T-cell (primary cell): Measurements from ENCODE around the gene ZNF423. TPM values are rescaled to one million over a fixed set of nuclear protein-coding genes. Genes with fewer than 3 reads are reported as not detected.

ENCODE experiments used
- ATAC-seq, 4 experiments: fragments of 200-7000 bp in 3 of 4; fragments of 150-1000 bp in 1 of 4; cut with Tn5 transposase; replicated peaks in 1 of 4; 1 replicate in 3 of 4; 2 replicates in 1 of 4; pipeline ENCODE4 v1.10.0; 2021; ENCODE audit warnings: moderate library complexity in 3 of 4, mild to moderate bottlenecking in 2 of 4, moderate number of reproducible peaks in 1 of 4
- CTCF ChIA-PET, 2 donors: fragments of 300-600 bp; sonication (Branson Sonifier 250); formaldehyde crosslinking; loops; one replicate each; lab custom pipeline; 2022; ENCODE audit warnings: antibody characterized with exemption in 2 of 2; lab: Charles Lee
- POLR2A ChIA-PET, 2 donors: fragments of 300-600 bp; sonication (Branson Sonifier 250); formaldehyde crosslinking; loops; one replicate each; lab custom pipeline; 2022; ENCODE audit warnings: antibody characterized with exemption in 2 of 2; lab: Charles Lee
- DNase-seq, 35 experiments: peaks; one replicate each; pipeline versions ENCODE4 v3.0.0 to v3.0.0-alpha.2; 2013 to 2023
- H3K27ac ChIP-seq: one replicate; pipeline ENCODE4 v1.5.1; 2013; ENCODE audit warnings: low read length
- H3K27me3 ChIP-seq, 2 experiments: replicated peaks in 1 of 2; 1 replicate in 1 of 2; 2 replicates in 1 of 2; pipeline versions ENCODE4 v1.6.1 to v1.7.0; 2013; ENCODE audit warnings: low read length in 1 of 2, mixed read lengths in 1 of 2; ENCODE audit not compliant: control insufficient read depth in 2 of 2, insufficient read depth in 2 of 2; ENCODE audit errors: extremely low read depth in 1 of 2
- H3K36me3 ChIP-seq, 2 donors: 1 replicate in 1 of 2; 2 replicates in 1 of 2; pipeline versions ENCODE4 v1.6.1 to v1.7.0; 2013; ENCODE audit warnings: low read length in 1 of 2; ENCODE audit not compliant: control insufficient read depth in 2 of 2, insufficient read depth in 1 of 2; ENCODE audit errors: extremely low read depth in 1 of 2
- H3K4me1 ChIP-seq, 2 experiments: 1 replicate in 1 of 2; 2 replicates in 1 of 2; pipeline versions ENCODE4 v1.6.1 to v1.7.0; 2013; ENCODE audit warnings: low read length in 2 of 2, mixed read lengths in 1 of 2; ENCODE audit not compliant: insufficient read depth in 2 of 2, control insufficient read depth in 1 of 2; ENCODE audit errors: extremely low read depth in 1 of 2
- H3K4me3 ChIP-seq, 2 donors: 1 replicate in 1 of 2; 2 replicates in 1 of 2; pipeline versions ENCODE4 v1.5.1 to v1.7.0; 2013; ENCODE audit warnings: mild to moderate bottlenecking in 2 of 2, low read length in 1 of 2, moderate library complexity in 1 of 2; ENCODE audit not compliant: control insufficient read depth in 1 of 2; ENCODE audit errors: extremely low read depth in 1 of 2
- H3K9me3 ChIP-seq: 2 replicates; pipeline ENCODE4 v1.7.0; 2013
- H3K27ac Mint-ChIP-seq, 2 donors: one replicate each; pipeline ENCODE4 v1.8.0; 2020 to 2021; ENCODE audit warnings: mild to moderate bottlenecking in 2 of 2, mixed read lengths in 2 of 2
- H3K27me3 Mint-ChIP-seq, 2 donors: one replicate each; pipeline ENCODE4 v1.8.0; 2021 to 2022; ENCODE audit warnings: mixed read lengths in 2 of 2
- H3K36me3 Mint-ChIP-seq: one replicate; pipeline ENCODE4 v1.8.0; 2021; ENCODE audit warnings: mixed read lengths
- H3K4me1 Mint-ChIP-seq, 3 donors: one replicate each; pipeline ENCODE4 v1.8.0; 2020 to 2022; ENCODE audit warnings: mixed read lengths in 3 of 3, mild to moderate bottlenecking in 1 of 3
- H3K4me3 Mint-ChIP-seq, 3 donors: one replicate each; pipeline ENCODE4 v1.8.0; 2020 to 2022; ENCODE audit warnings: mild to moderate bottlenecking in 3 of 3, mixed read lengths in 3 of 3, moderate library complexity in 3 of 3
- H3K9me3 Mint-ChIP-seq, 3 donors: one replicate each; pipeline ENCODE4 v1.8.0; 2020 to 2022; ENCODE audit warnings: mixed read lengths in 3 of 3
- WGBS: methylation state at CpG from one replicate; pipeline ENCODE4 v1.1.5; 2013; ENCODE audit warnings: missing lambda C conversion rate; ENCODE audit not compliant: insufficient coverage; 5-methylcytosine and 5-hydroxymethylcytosine counted together
- total RNA-seq, 35 experiments: library from RNA in 6 of 35; stranded (reverse) in 6 of 35; fragments of 120-200 nt in 1 of 35; gene quantifications; one replicate each; pipeline versions ENCODE4 v1.2.1 to v1.2.4 and lab custom pipeline; 2013 to 2026

Gene ZNF423
- total RNA-seq, 5 donors from 2014 or later (not counting 1 experiment from before 2014, with no cell fraction given), result 0.07 to 0.12 TPM; not detected in 3

DNA sequence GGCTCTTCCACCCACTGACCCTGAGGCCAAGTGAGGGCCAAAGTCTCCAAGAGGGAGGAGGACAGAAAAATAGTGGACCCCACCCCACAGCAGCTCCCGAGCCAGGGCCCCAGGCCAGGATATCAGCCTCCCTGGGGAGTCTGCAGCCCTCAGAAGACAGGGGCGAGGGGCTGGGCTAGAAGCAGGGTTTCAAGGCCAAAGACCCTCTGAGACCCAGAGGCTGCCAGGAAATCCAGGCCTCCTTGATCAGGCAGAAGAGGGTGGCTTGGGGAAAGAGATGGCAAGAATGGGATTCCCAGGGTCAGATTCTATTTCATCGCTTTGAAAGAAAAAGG lies 156.1 kb downstream of the ZNF423 start:
- no peak overlapping the region for H3K27ac Mint-ChIP-seq
- ATAC-seq, result no peak
- H3K4me3 Mint-ChIP-seq, result no peak overlapping the region
- DNase-seq, result no peak
- CTCF ChIA-PET, result no interaction called here
- 33% methylated on average over 1 of the region's 3 CpGs for WGBS
- no peaks in the 10 kb centered on the region for H3K36me3 Mint-ChIP-seq
- H3K9me3 ChIP-seq, result no peaks in the 10 kb centered on the region
- no peaks in the 10 kb centered on the region for H3K9me3 Mint-ChIP-seq
- no peaks in the 10 kb centered on the region for H3K4me1 Mint-ChIP-seq
- no peaks in the 10 kb centered on the region for H3K36me3 ChIP-seq
- no peak overlapping the region for H3K27ac ChIP-seq
- H3K27me3 ChIP-seq, result peaks cover 0 to 20% of the 10 kb centered on the region in 2 experiments
- H3K4me3 ChIP-seq, result no peak overlapping the region
- H3K4me1 ChIP-seq, result no peaks in the 10 kb centered on the region
- H3K27me3 Mint-ChIP-seq, result peaks cover 19 to 25% of the 10 kb centered on the region in 2 donors
- POLR2A ChIA-PET, result no interaction called here

DNA sequence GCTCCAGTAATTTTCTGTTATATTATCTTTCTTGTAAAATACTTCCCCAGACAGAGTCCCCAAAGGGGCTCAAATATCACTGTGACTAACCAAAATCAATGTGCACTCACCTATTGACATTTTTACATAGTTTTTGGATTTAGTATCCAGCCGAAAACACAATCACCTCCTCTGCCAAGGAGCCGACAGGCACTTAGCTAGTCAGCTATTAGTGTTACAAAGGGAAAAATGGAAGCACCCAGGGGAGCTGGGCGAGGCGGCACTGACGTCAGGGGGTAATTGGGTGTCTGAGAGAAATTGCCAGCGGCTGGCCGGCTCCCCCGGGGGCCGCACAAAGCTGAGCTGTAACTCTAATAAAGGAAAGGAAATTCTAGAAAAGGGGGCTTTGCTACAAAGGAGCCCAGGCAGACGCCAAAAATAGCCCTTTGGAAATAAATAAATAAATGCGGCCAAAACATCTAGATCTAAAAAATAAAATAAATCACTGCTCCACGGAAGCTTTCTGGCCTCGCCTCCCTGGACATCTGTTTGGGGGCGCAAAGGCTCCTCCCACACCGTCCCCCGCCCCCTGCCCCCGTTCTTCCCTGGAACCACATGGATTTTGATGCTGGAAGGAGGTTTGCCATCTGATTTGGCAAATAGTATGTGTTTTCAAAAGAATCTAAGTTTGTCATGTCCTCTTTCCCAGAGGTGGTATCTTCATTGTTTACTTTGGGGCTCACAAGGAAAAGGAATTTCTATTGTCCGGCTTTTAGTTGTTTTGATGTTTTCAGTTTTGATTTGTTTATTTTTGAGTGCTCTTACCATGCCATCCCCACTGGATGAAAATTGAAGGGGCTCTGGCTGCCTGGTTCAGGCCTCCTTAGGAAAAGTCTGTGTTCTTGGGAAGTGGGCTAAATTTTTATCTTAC lies 156.7 kb downstream of the ZNF423 start:
- DNase-seq, result no peak
- no peaks in the 10 kb centered on the region for H3K9me3 Mint-ChIP-seq
- CTCF ChIA-PET, result no interaction called here
- Histone ChIP-seq H3K4me3 (no peak overlapping the region), H3K4me1 (no peaks in the 10 kb centered on the region), H3K9me3 (no peaks in the 10 kb centered on the region), H3K27ac (no peak overlapping the region), H3K27me3 (peaks cover 0 to 20% of the 10 kb centered on the region in 2 experiments), H3K36me3 (no peaks in the 10 kb centered on the region)
- no peak for ATAC-seq
- POLR2A ChIA-PET, result no interaction called here
- H3K27ac Mint-ChIP-seq, result no peak overlapping the region
- WGBS, result 87% methylated on average over 6 of the region's 18 CpGs
- H3K36me3 Mint-ChIP-seq, result no peaks in the 10 kb centered on the region
- H3K4me3 Mint-ChIP-seq, result no peak overlapping the region
- peaks cover 19 to 25% of the 10 kb centered on the region in 2 donors for H3K27me3 Mint-ChIP-seq
- H3K4me1 Mint-ChIP-seq, result no peaks in the 10 kb centered on the region

DNA sequence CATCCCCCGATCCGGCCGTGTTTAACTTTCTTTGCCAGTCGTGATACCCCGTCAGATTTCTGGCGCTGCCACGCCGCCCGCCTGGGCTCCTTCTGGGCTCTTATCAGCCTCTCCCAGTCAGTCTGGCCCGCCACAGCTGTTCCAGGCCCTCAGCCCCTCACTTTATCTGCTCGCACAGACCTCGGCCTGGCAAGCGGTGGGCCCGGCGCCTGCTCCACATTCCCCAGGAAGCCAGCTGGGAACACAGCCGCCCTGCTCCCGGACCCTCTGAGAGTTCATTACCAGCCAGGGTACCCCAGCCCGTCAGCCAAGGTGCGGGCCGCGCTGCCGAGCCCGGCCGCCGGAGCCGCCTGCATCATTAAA lies 157.5 kb downstream of the ZNF423 start:
- Histone ChIP-seq H3K27ac (no peak overlapping the region), H3K4me1 (no peaks in the 10 kb centered on the region), H3K9me3 (no peaks in the 10 kb centered on the region), H3K36me3 (no peaks in the 10 kb centered on the region), H3K27me3 (peaks cover 0 to 20% of the 10 kb centered on the region in 2 experiments), H3K4me3 (no peak overlapping the region)
- H3K4me3 Mint-ChIP-seq, result no peak overlapping the region
- no peaks in the 10 kb centered on the region for H3K36me3 Mint-ChIP-seq
- no peaks in the 10 kb centered on the region for H3K9me3 Mint-ChIP-seq
- H3K4me1 Mint-ChIP-seq, result no peaks in the 10 kb centered on the region
- ChIA-PET POLR2A (no interaction called here), CTCF (no interaction called here)
- no peak for ATAC-seq
- peaks cover 19 to 25% of the 10 kb centered on the region in 2 donors for H3K27me3 Mint-ChIP-seq
- WGBS, result 47% methylated on average over 20 of the region's 26 CpGs
- no peak overlapping the region for H3K27ac Mint-ChIP-seq
- no peak for DNase-seq

DNA sequence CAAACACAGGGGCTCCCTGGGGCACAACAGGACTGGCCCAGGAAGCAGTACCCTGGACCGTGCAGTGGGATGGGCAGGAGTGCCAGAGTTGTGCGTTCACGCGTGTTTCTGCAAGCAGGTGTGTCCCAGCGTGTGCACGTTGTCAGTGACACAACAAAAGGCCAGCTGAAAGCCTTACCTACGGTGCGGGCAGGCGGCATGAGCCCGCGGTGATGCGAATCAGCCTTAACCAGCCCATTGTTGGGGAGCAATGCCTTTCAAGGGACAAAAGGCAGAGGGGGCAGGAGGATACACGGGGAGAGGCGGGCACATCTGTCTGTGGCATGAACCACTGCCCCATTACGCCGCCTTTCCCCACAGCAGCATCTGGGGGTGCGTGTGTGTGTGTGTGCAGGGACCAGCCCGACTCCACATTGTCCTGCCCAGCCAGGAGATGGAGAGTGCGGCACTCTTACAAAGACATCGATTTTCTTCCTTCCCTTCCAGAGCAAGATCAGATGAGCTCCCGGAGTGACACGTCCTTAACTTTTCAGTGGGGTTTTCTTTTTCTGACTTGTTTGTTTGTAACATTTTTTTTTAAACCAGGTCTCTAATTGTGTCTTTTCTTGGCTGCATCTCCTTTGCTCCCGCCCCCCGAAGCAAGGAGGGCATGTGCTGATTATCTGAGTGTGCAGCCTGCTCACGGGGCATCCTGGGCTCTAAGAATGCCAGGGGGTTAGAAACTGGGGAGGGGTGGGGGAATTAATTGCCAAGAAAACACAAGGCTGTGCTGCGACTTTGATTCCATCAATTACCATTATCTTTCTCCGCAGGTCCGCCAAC lies 158.1 kb downstream of the ZNF423 start:
- no peak overlapping the region for H3K4me3 Mint-ChIP-seq
- no peaks in the 10 kb centered on the region for H3K4me1 ChIP-seq
- no peaks in the 10 kb centered on the region for H3K4me1 Mint-ChIP-seq
- no peak overlapping the region for H3K27ac Mint-ChIP-seq
- H3K36me3 Mint-ChIP-seq, result no peaks in the 10 kb centered on the region
- H3K27me3 Mint-ChIP-seq, result peaks cover 19 to 25% of the 10 kb centered on the region in 2 donors
- ATAC-seq, result no peak
- no peak for DNase-seq
- H3K9me3 Mint-ChIP-seq, result no peaks in the 10 kb centered on the region
- ChIA-PET POLR2A (no interaction called here), CTCF (no interaction called here)
- no peak overlapping the region for H3K27ac ChIP-seq
- WGBS, result 85% methylated on average over 13 of the region's 28 CpGs
- peaks cover 0 to 20% of the 10 kb centered on the region in 2 experiments for H3K27me3 ChIP-seq
- no peaks in the 10 kb centered on the region for H3K36me3 ChIP-seq
- H3K4me3 ChIP-seq, result no peak overlapping the region
- no peaks in the 10 kb centered on the region for H3K9me3 ChIP-seq

DNA sequence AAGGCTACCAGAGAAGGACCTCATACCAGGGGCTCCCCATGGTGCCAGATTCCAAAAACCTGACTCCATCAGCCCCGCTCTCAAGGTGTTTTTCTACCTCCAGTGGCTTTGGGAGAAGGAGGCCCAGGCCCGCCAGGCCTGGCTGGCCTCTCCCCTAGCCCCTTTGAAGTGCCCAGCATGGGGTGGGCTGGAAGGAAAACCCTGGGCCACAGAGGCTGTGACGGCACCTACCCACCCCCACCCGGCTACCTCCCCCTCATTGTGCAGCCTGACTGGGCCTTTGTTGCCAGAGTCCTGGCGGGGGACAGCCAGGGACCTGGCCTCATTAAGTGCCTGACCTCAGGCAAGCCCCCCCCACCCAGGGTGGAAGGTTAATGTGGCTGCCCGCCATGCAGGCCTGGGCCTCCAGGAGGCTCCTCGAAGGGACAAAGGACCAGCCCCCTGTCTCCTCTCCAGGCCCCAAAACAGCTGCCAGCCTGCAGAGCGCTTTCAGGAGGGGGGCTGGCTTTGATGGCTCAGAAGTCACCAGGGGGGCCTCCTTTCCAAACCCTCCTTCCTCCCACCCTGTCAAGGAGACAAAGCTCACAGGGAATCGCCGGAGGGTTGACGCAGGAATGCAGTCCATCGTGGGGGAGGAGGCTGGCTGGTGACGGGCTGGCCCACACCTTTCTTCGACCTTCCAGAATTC lies 159.4 kb downstream of the ZNF423 start:
- Mint-ChIP-seq H3K4me1 (no peaks in the 10 kb centered on the region), H3K27me3 (peaks cover 19 to 25% of the 10 kb centered on the region in 2 donors), H3K4me3 (no peak overlapping the region), H3K9me3 (no peaks in the 10 kb centered on the region), H3K36me3 (no peaks in the 10 kb centered on the region), H3K27ac (no peak overlapping the region)
- ChIA-PET CTCF (no interaction called here), POLR2A (no interaction called here)
- 69% methylated on average over 2 of the region's 14 CpGs for WGBS
- no peak for ATAC-seq
- H3K36me3 ChIP-seq, result no peaks in the 10 kb centered on the region
- H3K27ac ChIP-seq, result no peak overlapping the region
- no peaks in the 10 kb centered on the region for H3K4me1 ChIP-seq
- no peak for DNase-seq
- H3K9me3 ChIP-seq, result no peaks in the 10 kb centered on the region
- no peak overlapping the region for H3K4me3 ChIP-seq
- H3K27me3 ChIP-seq, result peaks cover 0 to 20% of the 10 kb centered on the region in 2 experiments

DNA sequence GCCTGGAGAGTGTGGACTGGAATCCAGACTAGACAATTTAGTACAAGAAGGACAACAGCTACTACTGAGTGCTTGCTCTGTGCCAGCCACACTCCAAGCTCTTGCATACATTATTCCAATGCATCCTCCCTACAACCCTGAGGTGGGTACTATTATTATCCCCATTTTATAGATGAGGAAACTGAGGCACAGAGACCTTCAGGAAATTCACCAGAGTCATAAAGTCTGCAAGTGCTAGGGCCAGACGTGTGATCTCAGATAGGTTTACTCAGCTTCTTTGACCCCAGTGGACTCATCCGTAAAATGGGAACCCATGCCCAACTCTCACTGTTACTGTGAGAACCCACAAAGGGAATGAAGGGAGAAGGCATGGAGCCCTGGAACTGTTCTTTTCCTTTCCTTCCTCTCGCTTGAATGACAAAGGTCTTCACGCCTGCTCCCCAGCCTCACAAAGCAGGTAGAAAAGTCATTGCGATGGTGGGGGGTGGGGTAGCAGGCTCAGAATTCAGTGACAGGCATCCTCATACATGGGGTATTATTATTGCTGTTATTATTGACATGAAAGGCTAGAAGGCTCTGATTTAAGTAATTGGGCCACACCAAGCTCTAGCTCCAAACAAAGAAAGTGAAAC lies 160.0 kb downstream of the ZNF423 start:
- CTCF ChIA-PET, result no interaction called here
- peaks cover 19 to 25% of the 10 kb centered on the region in 2 donors for H3K27me3 Mint-ChIP-seq
- POLR2A ChIA-PET, result no interaction called here

More for the DNA sequence above, 160.0 kb downstream of the ZNF423 start:
- Histone ChIP-seq H3K27ac (no peak overlapping the region), H3K4me3 (no peak overlapping the region), H3K36me3 (no peaks in the 10 kb centered on the region), H3K4me1 (no peaks in the 10 kb centered on the region), H3K27me3 (peaks cover 0 to 22% of the 10 kb centered on the region in 2 experiments), H3K9me3 (no peaks in the 10 kb centered on the region)
- Mint-ChIP-seq H3K4me1 (no peaks in the 10 kb centered on the region), H3K9me3 (no peaks in the 10 kb centered on the region), H3K4me3 (no peak overlapping the region), H3K36me3 (no peaks in the 10 kb centered on the region), H3K27ac (no peak overlapping the region)
- ATAC-seq (no peak), DNase-seq (no peak)
- 81% methylated on average over 3 of the region's 5 CpGs for WGBS
